NCI-H345 treated with DMSO at 0.1 percent for 48 hours (cell line): Measurements from ENCODE around the gene ZNF346.

Experiments used
- DNase-seq: peaks from one replicate; lab custom pipeline; 2025; ENCODE audit not compliant: unreplicated experiment; lab: John Stamatoyannopoulos, UW

The ZNF346 gene

GRCh38 chr5:177116631-177117373, 94.3 kb downstream of the ZNF346 start:
- no peak for DNase-seq

GRCh38 chr5:177117441-177118045, 95.0 kb downstream of the ZNF346 start:
- no peak for DNase-seq

GRCh38 chr5:177122566-177122965, 100.1 kb downstream of the ZNF346 start:
- no peak for DNase-seq

- no peak for DNase-seq
These were observed 101.4 kb downstream of the ZNF346 start for GRCh38 chr5:177123789-177124485.

- DNase-seq = no peak
These were observed 102.0 kb downstream of the ZNF346 start for GRCh38 chr5:177124486-177124991.

GRCh38 chr5:177126771-177127170, 104.3 kb downstream of the ZNF346 start:
- DNase-seq = no peak

- no peak for DNase-seq
These were observed 106.1 kb downstream of the ZNF346 start for GRCh38 chr5:177128551-177128981.

GRCh38 chr5:177130211-177131018, 107.9 kb downstream of the ZNF346 start:
- DNase-seq = no peak
